B cell (primary cell): ENCODE results near the gene ATRNL1.

ENCODE experiments used
- CTCF ChIP-seq: fragments of 200-600 bp; IDR thresholded peaks from one replicate; pipeline ENCODE4 v1.8.0; 2022; ENCODE audit warnings: antibody characterized with exemption, mild to moderate bottlenecking
- EZH2 ChIP-seq: IDR thresholded peaks from 2 replicates; pipeline ENCODE4 v1.6.1; 2012; ENCODE audit warnings: borderline replicate concordance, low read depth, mild to moderate bottlenecking, moderate library complexity, low read length; ENCODE audit not compliant: insufficient read depth, poor library complexity, severe bottlenecking

GRCh38 chr10:115953968-115954367 lies 860.8 kb downstream of the ATRNL1 start:
- TF ChIP-seq CTCF: no peak
- TF ChIP-seq EZH2: no peak
